GM23338 (cell line): ENCODE results near the gene STN1. TPM values are rescaled to one million over a fixed set of nuclear protein-coding genes. Genes with fewer than 3 reads are reported as not detected.
A peak's percentile ranks its signal among the peaks of the same experiment; 100 is the strongest.

Experiments
- ATAC-seq: fragments of 200-7000 bp; cut with Tn5 transposase; 3 replicates; pipeline ENCODE4 v1.9.1; 2020
- DNase-seq: peaks from one replicate; pipeline ENCODE4 v3.0.0-alpha.2; 2015; ENCODE audit warnings: low spot score
- H2AFZ ChIP-seq: fragments of 200-600 bp; sonication (generic); 2 replicates; pipeline ENCODE4 v1.8.0; 2016; ENCODE audit warnings: antibody characterized with exemption, mild to moderate bottlenecking, moderate library complexity
- H3F3A ChIP-seq: fragments of 200-600 bp; sonication (generic); replicated peaks from 2 replicates; pipeline ENCODE4 v1.8.0; 2017; ENCODE audit warnings: antibody characterized with exemption, mixed run types, low read depth
- H3K27ac ChIP-seq: fragments of 200-600 bp; sonication (generic); 2 replicates; pipeline ENCODE4 v1.6.1; 2016; ENCODE audit warnings: low read depth
- H3K27me3 ChIP-seq: fragments of 200-600 bp; sonication (generic); 2 replicates; pipeline ENCODE4 v1.8.0; 2016; ENCODE audit warnings: mild to moderate bottlenecking, mixed run types, moderate library complexity; ENCODE audit not compliant: insufficient read depth
- H3K36me3 ChIP-seq: fragments of 200-600 bp; sonication (generic); 2 replicates; pipeline ENCODE4 v1.8.0; 2016; ENCODE audit warnings: mild to moderate bottlenecking; ENCODE audit not compliant: insufficient read depth
- H3K4me1 ChIP-seq: fragments of 200-600 bp; sonication (generic); 2 replicates; pipeline ENCODE4 v1.8.0; 2016; ENCODE audit warnings: mild to moderate bottlenecking, moderate library complexity; ENCODE audit not compliant: insufficient read depth
- H3K4me2 ChIP-seq: fragments of 200-600 bp; sonication (generic); 2 replicates; pipeline ENCODE4 v1.7.1; 2017; ENCODE audit warnings: mixed run types
- H3K4me3 ChIP-seq: fragments of 200-600 bp; sonication (generic); 2 replicates; pipeline ENCODE4 v1.6.1; 2016; ENCODE audit warnings: mixed run types
- H3K79me2 ChIP-seq: fragments of 200-600 bp; sonication (generic); replicated peaks from 2 replicates; pipeline ENCODE4 v1.8.0; 2017; ENCODE audit warnings: mild to moderate bottlenecking; ENCODE audit not compliant: insufficient read depth
- H3K9me2 ChIP-seq: fragments of 200-600 bp; sonication (generic); 2 replicates; pipeline ENCODE4 v1.8.0; 2017; ENCODE audit not compliant: insufficient read depth
- H4K20me1 ChIP-seq: fragments of 200-600 bp; sonication (generic); replicated peaks from 2 replicates; pipeline ENCODE4 v1.8.0; 2017; ENCODE audit warnings: mild to moderate bottlenecking; ENCODE audit not compliant: insufficient read depth
- H3K27ac Mint-ChIP-seq: 2 replicates; pipeline ENCODE4 v1.8.0; 2020; ENCODE audit warnings: inconsistent platforms, mild to moderate bottlenecking, moderate library complexity, mixed read lengths
- H3K27me3 Mint-ChIP-seq: 3 replicates; pipeline ENCODE4 v1.8.0; 2022; ENCODE audit warnings: low read depth, mild to moderate bottlenecking, moderate library complexity, mixed read lengths, inconsistent platforms; ENCODE audit not compliant: insufficient read depth, poor library complexity
- H3K36me3 Mint-ChIP-seq: 3 replicates; pipeline ENCODE4 v1.8.0; 2021; ENCODE audit warnings: low read depth, mild to moderate bottlenecking, inconsistent platforms, moderate library complexity, mixed read lengths
- H3K4me1 Mint-ChIP-seq: 3 replicates; pipeline ENCODE4 v1.8.0; 2020; ENCODE audit warnings: mild to moderate bottlenecking, inconsistent platforms, mixed read lengths
- H3K4me3 Mint-ChIP-seq: 3 replicates; pipeline ENCODE4 v1.8.0; 2021; ENCODE audit warnings: moderate library complexity, mild to moderate bottlenecking, inconsistent platforms, mixed read lengths
- H3K9me3 Mint-ChIP-seq: 3 replicates; pipeline ENCODE4 v1.8.0; 2020; ENCODE audit warnings: moderate library complexity, mild to moderate bottlenecking, inconsistent platforms, mixed read lengths
- CREB1 ChIP-seq: fragments of 250-450 bp; sonication (Bioruptor Pico); IDR thresholded peaks from 2 replicates; pipeline ENCODE4 v1.5.0; 2020; ENCODE audit warnings: low read depth, mild to moderate bottlenecking, moderate library complexity
- CTCF ChIP-seq, 2 experiments: fragments of 200-600 bp in 1 of 2; sonication (generic) in 1 of 2; conservative IDR thresholded peaks; 2 replicates each; pipeline versions ENCODE4 v1.5.1 to v1.6.1; 2016 to 2017; ENCODE audit warnings: antibody characterized with exemption in 2 of 2, low read depth in 2 of 2, mild to moderate bottlenecking in 2 of 2, moderate library complexity in 1 of 2
- EZH2 ChIP-seq: fragments of 200-600 bp; sonication (generic); IDR thresholded peaks from one replicate; pipeline ENCODE4 v1.8.0; 2017; ENCODE audit warnings: antibody characterized with exemption, mild to moderate bottlenecking, low read depth; ENCODE audit not compliant: unreplicated experiment
- EZH2phosphoT487 ChIP-seq: fragments of 200-600 bp; sonication (generic); IDR thresholded peaks from one replicate; pipeline ENCODE4 v1.8.1; 2018; ENCODE audit warnings: antibody characterized with exemption; ENCODE audit not compliant: unreplicated experiment
- JUNB ChIP-seq: IDR thresholded peaks from one replicate; pipeline ENCODE4 v1.6.1; 2016; ENCODE audit warnings: antibody characterized with exemption; ENCODE audit not compliant: unreplicated experiment
- POLR2AphosphoS5 ChIP-seq: IDR thresholded peaks from 2 replicates; pipeline ENCODE4 v1.6.1; 2016; ENCODE audit warnings: antibody characterized with exemption, low read depth
- REST ChIP-seq: IDR thresholded peaks from one replicate; pipeline ENCODE4 v1.6.1; 2018; ENCODE audit warnings: antibody characterized with exemption; ENCODE audit not compliant: unreplicated experiment
- STAT1 ChIP-seq: IDR thresholded peaks from one replicate; pipeline ENCODE4 v1.6.1; 2016; ENCODE audit warnings: antibody characterized with exemption; ENCODE audit not compliant: unreplicated experiment
- ZNF462 ChIP-seq: fragments of 250-450 bp; sonication (Bioruptor Pico); IDR thresholded peaks from 2 replicates; pipeline ENCODE4 v1.5.0; 2020; ENCODE audit warnings: mild to moderate bottlenecking, moderate library complexity
- polyA plus RNA-seq: library from polyadenylated mRNA; unstranded; fragments of >200 nt; fragmentation: Nextera tagmentation; extraction: Ambion mirVana; gene quantifications from 2 replicates; pipeline ENCODE4 v1.2.1, GENCODE V29; 2016
- total RNA-seq: library from RNA; depleted of rRNA; stranded (reverse); fragments of >200 nt; shearing (Covaris generic); gene quantifications from 2 replicates; pipeline ENCODE4 v1.2.3, GENCODE V29; 2014

STN1 gene
- total and polyA plus RNA-seq, 2 experiments from 2014 or later = 7.2 to 11.3 TPM

GRCh38 chr10:103918053-103918846, at the start of gene STN1 (continued):
- TF ChIP-seq CTCF (conservative IDR thresholded peaks at IDR 0.05; ENCODE audit: low read depth in 2 of 2) = peak; percentile 30 to 50; a peak in 3 of 4 replicates

- H3K27ac ChIP-seq = no peak overlapping the region
- peak overlapping the region; percentile 95 for H2AFZ ChIP-seq
- no peaks in the 10 kb centered on the region for H4K20me1 ChIP-seq
- no peaks in the 10 kb centered on the region for H3K36me3 ChIP-seq
- H3K4me3 ChIP-seq = peak overlapping the region; percentile 94
- H3K4me1 ChIP-seq = peaks cover 20% of the 10 kb centered on the region
- no peaks in the 10 kb centered on the region for H3K9me3 Mint-ChIP-seq
- H3F3A ChIP-seq = 0 out of 2 replicates have a peak, but pooled peaks cover 4% of the 10 kb centered on the region
- no peaks in the 10 kb centered on the region for H3K36me3 Mint-ChIP-seq
- H3K27me3 Mint-ChIP-seq = peaks cover 18% of the 10 kb centered on the region
- H3K4me3 Mint-ChIP-seq = peak overlapping the region; percentile 93
- H3K27me3 ChIP-seq = peaks cover 12% of the 10 kb centered on the region
- DNase-seq (peak; percentile 46), ATAC-seq (peak; percentile 11)
- H3K4me2 ChIP-seq = peak overlapping the region; percentile 94
- H3K79me2 ChIP-seq = peaks cover 30% of the 10 kb centered on the region
- peaks cover 24% of the 10 kb centered on the region for H3K4me1 Mint-ChIP-seq
- no peaks in the 10 kb centered on the region for H3K9me2 ChIP-seq
- H3K27ac Mint-ChIP-seq = peak overlapping the region; percentile 16; the same call in 1 of the 2 replicates
- no peak for TF ChIP-seq JUNB
- TF ChIP-seq EZH2 = no peak
- no peak for TF ChIP-seq STAT1
- TF ChIP-seq ZNF462 = no peak
- no peak for TF ChIP-seq REST
- TF ChIP-seq EZH2phosphoT487 = no peak
- TF ChIP-seq POLR2AphosphoS5 = no peak
- TF ChIP-seq CREB1 (CRISPR knock-in tag) = no peak
These were observed 49.6 kb upstream of the STN1 start for GRCh38 chr10:103967448-103968071.
